ENCODE measurements around the gene PCNT.

PCNT gene

DNA sequence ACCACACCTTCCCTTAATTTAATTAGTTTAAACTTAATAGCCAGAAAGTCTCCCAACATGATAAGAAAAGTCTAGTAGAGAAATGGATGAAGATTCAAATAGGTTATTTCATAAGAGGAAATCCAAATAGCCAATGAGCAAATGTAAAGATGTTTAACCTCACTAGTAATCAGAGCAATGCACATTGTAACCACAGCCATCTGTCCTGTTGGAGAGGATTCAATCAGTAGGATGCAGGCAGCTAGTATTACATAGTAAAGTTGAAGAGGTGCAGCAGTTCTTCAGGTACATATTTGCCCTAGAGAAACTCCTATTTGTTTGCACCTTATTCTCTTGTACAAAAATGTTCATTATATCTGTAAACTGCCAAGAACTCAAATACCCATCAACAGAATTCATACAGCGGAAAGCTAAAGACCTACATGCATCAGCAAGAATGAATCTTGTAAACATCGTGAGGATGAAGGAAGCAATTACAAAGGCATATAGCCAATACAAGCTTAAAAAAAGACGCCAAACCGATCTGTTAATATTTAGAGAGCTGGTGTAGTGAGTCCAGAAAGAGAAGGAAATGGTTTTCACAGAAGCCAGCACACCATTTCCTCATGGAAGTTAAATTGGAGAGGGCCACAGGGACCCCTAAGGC is 162.6 kb downstream of the PCNT start:
- DNase-seq = no peak

- DNase-seq = no peak
Measured at GRCh38 chr21:46489162-46489663, 165.3 kb downstream of the PCNT start.

DNA sequence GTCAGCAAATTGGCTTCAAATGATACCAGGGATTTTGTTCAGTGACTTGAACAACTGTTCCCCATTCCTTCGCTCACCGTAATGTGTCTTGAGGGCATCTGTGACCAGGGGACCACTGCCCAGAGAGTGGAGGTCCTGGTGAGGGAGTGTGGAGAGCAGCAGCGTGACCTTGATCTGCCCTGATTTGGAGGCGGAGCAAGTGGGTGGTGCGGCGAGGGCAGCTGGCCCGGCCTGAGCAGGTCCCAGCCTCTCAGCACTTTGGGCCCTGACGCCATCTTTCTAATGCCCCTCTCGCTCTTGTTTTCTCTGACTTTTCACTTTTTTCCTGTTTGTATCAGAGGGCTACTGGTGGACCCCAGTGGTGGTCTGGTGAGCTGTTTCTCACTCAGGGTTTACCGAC is 165.8 kb downstream of the PCNT start:
- no peak for DNase-seq

DNA sequence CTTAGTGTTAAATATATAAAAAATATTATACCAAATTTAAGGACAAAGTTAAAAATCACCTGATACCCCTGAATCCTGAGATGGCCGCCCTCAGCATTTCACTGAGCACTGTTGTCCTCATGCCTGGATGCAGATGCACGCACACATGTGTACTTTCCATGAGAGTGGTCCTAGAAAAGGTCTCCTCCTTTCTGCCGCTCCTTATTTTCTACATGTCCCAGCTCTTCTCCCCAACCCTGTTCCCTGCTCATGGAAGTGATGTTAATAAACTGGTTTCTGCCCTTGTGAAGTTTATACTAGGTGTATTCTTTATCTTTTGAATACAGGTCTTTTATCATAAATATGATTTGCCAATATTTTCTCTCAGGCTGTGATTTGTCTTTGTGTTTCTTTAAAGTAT is 167.6 kb downstream of the PCNT start:
- no peak for DNase-seq

DNA sequence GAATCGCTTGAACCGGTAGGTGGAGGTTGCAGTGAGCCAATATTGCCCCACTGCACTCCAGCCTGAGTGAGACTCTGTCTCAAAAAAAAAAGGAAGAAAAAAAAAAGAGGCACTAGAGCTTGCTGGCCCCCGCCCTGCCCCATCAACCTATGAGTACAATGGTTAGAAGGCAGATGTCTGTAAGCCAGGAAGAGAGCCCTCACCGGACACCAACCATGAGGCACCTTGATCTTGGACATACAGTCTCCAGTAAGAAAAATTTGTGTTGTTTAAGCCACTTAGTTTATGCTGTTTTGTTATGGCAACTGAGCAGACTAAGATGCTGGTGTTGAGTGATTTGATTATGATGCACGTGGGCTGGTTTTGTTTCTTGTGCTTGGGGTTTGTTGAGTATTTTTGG is 168.9 kb downstream of the PCNT start:
- no peak for DNase-seq

- DNase-seq = no peak
Measured at GRCh38 chr21:46493828-46494227, 169.9 kb downstream of the PCNT start.
